Measurements from ENCODE around the gene GNAZ.

The GNAZ gene

DNA sequence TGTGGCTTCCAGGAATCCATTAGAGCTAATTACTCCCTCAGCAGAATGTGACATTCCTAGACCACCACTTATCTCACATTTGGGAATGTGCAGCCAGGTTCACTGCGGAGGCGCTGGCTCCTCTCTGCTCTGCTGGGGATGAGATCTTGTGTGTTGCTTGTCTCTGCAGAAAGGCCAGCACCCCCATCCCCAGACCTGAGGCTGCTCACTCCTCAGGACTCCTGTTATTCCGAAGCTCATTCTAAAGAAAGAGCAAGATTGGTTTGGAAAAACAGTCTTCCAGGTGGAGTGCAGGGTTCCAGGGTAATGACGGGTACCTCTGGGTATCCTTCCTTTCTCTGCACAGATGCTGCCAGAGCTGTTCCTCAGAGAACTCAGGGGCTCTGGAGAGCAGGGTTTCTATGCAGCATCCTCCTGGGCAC is 50.7 kb downstream of the GNAZ start:
- Histone ChIP-seq H4K20me1 (ENCODE audit: low read depth, low read length) (no peaks in the 10 kb centered on the region), H3K9me2 (replicated peaks; ENCODE audit: insufficient read depth, low read length) (no peaks in the 10 kb centered on the region), H3K27ac (ENCODE audit: low read depth, low read length) (no peak overlapping the region), H2AFZ (ENCODE audit: low read depth, low read length, severe bottlenecking) (no peak overlapping the region), H3K4me3 (ENCODE audit: insufficient read depth, low read length, poor library complexity, severe bottlenecking) (no peak overlapping the region), H3K36me3 (ENCODE audit: low read length) (no peaks in the 10 kb centered on the region), H3K27me3 (ENCODE audit: low read length) (no peaks in the 10 kb centered on the region), H3K4me2 (ENCODE audit: low read depth, low read length, poor library complexity, severe bottlenecking) (no peak overlapping the region), H3K79me2 (ENCODE audit: insufficient read depth, low read length) (no peaks in the 10 kb centered on the region), H3K9me3 (ENCODE audit: insufficient read depth, low read length) (no peaks in the 10 kb centered on the region), H3F3A (ENCODE audit: insufficient read depth) (no peaks in the 10 kb centered on the region), H3K9ac (ENCODE audit: low read length) (no peak overlapping the region)
- TF ChIP-seq, protein P1, sequence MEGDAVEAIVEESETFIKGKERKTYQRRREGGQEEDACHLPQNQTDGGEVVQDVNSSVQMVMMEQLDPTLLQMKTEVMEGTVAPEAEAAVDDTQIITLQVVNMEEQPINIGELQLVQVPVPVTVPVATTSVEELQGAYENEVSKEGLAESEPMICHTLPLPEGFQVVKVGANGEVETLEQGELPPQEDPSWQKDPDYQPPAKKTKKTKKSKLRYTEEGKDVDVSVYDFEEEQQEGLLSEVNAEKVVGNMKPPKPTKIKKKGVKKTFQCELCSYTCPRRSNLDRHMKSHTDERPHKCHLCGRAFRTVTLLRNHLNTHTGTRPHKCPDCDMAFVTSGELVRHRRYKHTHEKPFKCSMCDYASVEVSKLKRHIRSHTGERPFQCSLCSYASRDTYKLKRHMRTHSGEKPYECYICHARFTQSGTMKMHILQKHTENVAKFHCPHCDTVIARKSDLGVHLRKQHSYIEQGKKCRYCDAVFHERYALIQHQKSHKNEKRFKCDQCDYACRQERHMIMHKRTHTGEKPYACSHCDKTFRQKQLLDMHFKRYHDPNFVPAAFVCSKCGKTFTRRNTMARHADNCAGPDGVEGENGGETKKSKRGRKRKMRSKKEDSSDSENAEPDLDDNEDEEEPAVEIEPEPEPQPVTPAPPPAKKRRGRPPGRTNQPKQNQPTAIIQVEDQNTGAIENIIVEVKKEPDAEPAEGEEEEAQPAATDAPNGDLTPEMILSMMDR (IDR thresholded peaks at IDR 0.05; ENCODE audit: insufficient read depth, low read length, poor library complexity, severe bottlenecking) = no peak
- no peak for TF ChIP-seq EZH2phosphoT487 (conservative IDR thresholded peaks at IDR 0.05; ENCODE audit: low read length)

DNA sequence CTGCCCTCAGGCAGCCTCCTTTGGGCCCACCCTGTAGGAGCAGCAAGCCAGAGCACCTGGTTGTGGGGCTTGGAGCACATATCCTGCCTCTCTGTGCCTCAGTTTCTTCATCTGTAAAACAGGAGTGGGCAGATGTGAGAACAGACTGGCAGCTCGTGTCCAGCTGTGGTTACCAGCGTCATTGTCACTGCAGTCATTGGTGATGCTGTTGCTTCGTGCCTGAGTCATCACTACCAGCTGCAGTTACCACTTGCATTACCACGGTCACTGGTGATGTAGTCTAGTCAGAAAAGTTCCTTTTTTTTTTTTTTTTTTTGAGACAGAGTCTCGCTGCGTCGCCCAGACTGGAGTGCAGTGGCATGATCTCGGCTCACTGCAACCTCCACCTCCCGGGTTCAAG is 51.1 kb downstream of the GNAZ start:
- Histone ChIP-seq H3K79me2 (ENCODE audit: insufficient read depth, low read length) (no peaks in the 10 kb centered on the region), H3K27ac (ENCODE audit: low read depth, low read length) (no peak overlapping the region), H3K9ac (ENCODE audit: low read length) (no peak overlapping the region), H3F3A (ENCODE audit: insufficient read depth) (no peaks in the 10 kb centered on the region), H3K4me2 (ENCODE audit: low read depth, low read length, poor library complexity, severe bottlenecking) (no peak overlapping the region), H3K36me3 (ENCODE audit: low read length) (no peaks in the 10 kb centered on the region), H2AFZ (ENCODE audit: low read depth, low read length, severe bottlenecking) (no peak overlapping the region), H3K9me2 (replicated peaks; ENCODE audit: insufficient read depth, low read length) (no peaks in the 10 kb centered on the region), H3K9me3 (ENCODE audit: insufficient read depth, low read length) (no peaks in the 10 kb centered on the region), H4K20me1 (ENCODE audit: low read depth, low read length) (no peaks in the 10 kb centered on the region), H3K27me3 (ENCODE audit: low read length) (no peaks in the 10 kb centered on the region), H3K4me3 (ENCODE audit: insufficient read depth, low read length, poor library complexity, severe bottlenecking) (no peak overlapping the region)
- TF ChIP-seq, protein P1 (IDR thresholded peaks at IDR 0.05; ENCODE audit: insufficient read depth, low read length, poor library complexity, severe bottlenecking) = no peak
- no peak for TF ChIP-seq EZH2phosphoT487 (conservative IDR thresholded peaks at IDR 0.05; ENCODE audit: low read length)

DNA sequence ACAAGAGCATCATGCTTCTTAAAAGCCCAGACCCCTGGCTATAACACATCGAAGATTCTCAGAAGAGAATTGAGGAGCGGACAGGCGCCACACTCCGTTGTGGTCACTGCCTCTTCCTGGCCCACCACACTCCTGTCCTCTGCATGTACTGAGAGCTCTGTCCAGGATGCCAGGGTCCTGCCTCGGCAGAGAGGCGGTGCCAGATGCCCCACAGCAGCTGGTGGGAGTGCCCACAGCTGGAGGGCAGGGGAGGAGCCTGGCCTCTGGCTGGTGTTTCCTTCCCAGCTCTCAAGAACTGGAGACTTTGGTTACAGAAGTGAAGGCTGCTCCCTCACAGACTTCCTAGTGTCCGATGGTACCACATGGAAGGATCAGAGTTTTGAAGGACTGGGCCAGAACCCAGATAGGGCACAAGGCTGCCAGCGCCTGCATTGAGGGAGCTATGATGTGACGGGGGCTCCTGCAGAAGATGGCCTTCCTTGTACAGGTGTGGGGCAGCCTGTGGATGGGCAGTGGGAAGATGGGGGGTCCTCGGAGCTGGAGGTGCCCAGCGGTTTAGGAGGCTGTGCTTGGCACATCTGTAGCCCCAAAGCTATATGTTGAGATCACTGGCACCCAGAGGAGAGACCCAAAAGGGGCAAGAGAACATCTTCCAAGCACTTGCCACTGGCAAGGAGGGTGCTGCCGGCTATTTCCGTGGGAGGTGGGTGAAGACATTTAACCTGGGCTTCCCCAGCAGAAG is 52.1 kb downstream of the GNAZ start:
- no peak overlapping the region for H3K27ac ChIP-seq (ENCODE audit: low read depth, low read length)
- no peak overlapping the region for H3K4me3 ChIP-seq (ENCODE audit: insufficient read depth, low read length, poor library complexity, severe bottlenecking)
- no peaks in the 10 kb centered on the region for H3K36me3 ChIP-seq (ENCODE audit: low read length)
- H3K9me3 ChIP-seq (ENCODE audit: insufficient read depth, low read length) = no peaks in the 10 kb centered on the region
- H3K9ac ChIP-seq (ENCODE audit: low read length) = no peak overlapping the region
- H4K20me1 ChIP-seq (ENCODE audit: low read depth, low read length) = no peaks in the 10 kb centered on the region
- H3K27me3 ChIP-seq (ENCODE audit: low read length) = no peaks in the 10 kb centered on the region
- no peak for TF ChIP-seq EZH2phosphoT487 (conservative IDR thresholded peaks at IDR 0.05; ENCODE audit: low read length)
- TF ChIP-seq, protein P1 (IDR thresholded peaks at IDR 0.05; ENCODE audit: insufficient read depth, low read length, poor library complexity, severe bottlenecking) = no peak
- no peak overlapping the region for H3K4me2 ChIP-seq (ENCODE audit: low read depth, low read length, poor library complexity, severe bottlenecking)
- H3K9me2 ChIP-seq (replicated peaks; ENCODE audit: insufficient read depth, low read length) = no peaks in the 10 kb centered on the region
- H2AFZ ChIP-seq (ENCODE audit: low read depth, low read length, severe bottlenecking) = no peak overlapping the region
- no peaks in the 10 kb centered on the region for H3F3A ChIP-seq (ENCODE audit: insufficient read depth)
- H3K79me2 ChIP-seq (ENCODE audit: insufficient read depth, low read length) = no peaks in the 10 kb centered on the region

Data from SU-DHL-6 (cell line).